Keratinocyte (primary cell): Measurements from ENCODE around the gene PLEKHG2.

Experiments
- CTCF ChIP-seq, 3 experiments: IDR thresholded peaks in 1 of 3; conservative IDR thresholded peaks in 1 of 3; optimal IDR thresholded peaks in 1 of 3; 2 replicates in 2 of 3; 3 replicates in 1 of 3; pipeline versions ENCODE3 to v1.5.1; 2011; ENCODE audit warnings: low read length in 3 of 3, mild to moderate bottlenecking in 3 of 3, moderate library complexity in 2 of 3, control low read depth in 1 of 3, inconsistent platforms in 1 of 3; ENCODE audit not compliant: insufficient read depth in 2 of 3; ENCODE audit errors: extremely low read depth in 1 of 3
- EZH2 ChIP-seq: IDR thresholded peaks from one replicate; pipeline ENCODE4 v1.6.1; 2012; ENCODE audit warnings: inconsistent platforms, mild to moderate bottlenecking, low read length, moderate library complexity

GRCh38 chr19:39407410-39407659 is 5.1 kb upstream of the PLEKHG2 start:
- TF ChIP-seq CTCF (optimal IDR thresholded peaks at IDR 0.05 in 1 of 3, IDR thresholded peaks at IDR 0.05 in 1 of 3, conservative IDR thresholded peaks at IDR 0.05 in 1 of 3; ENCODE audit: extremely low read depth in 1 of 3, insufficient read depth in 2 of 3, low read length in 3 of 3): no peak
- TF ChIP-seq EZH2: no peak
